Neural progenitor cell (in vitro differentiated cells): ENCODE data around the gene VKORC1.

Experiments used
- EZH2 ChIP-seq: fragments of 200-600 bp; sonication (generic); IDR thresholded peaks from 2 replicates; pipeline ENCODE4 v1.6.1; 2017; ENCODE audit warnings: antibody characterized with exemption, mild to moderate bottlenecking, moderate library complexity
- TF ChIP-seq, protein P1 (sequence below): fragments of 200-600 bp; sonication (generic); IDR thresholded peaks from 2 replicates; pipeline ENCODE4 v1.5.1; 2017; ENCODE audit warnings: antibody characterized with exemption, mild to moderate bottlenecking

DNA sequence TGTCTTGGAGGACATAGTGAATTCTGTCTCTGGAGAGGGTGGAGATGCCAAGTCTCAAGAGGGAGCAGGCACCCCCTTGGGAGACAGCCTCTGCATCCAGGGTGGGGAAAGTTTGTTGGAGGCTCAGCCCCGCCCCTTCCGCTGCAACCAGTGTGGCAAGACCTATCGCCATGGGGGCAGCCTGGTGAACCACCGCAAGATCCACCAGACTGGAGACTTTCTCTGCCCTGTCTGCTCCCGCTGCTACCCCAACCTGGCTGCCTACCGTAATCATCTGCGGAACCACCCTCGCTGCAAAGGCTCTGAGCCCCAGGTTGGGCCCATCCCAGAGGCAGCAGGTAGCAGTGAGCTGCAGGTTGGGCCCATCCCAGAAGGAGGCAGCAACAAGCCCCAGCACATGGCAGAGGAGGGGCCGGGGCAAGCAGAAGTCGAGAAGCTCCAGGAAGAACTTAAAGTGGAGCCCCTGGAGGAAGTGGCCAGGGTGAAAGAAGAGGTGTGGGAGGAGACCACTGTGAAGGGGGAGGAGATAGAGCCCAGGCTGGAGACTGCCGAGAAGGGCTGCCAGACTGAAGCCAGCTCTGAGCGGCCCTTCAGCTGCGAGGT lies 15.2 kb downstream of the VKORC1 start:
- no peak for TF ChIP-seq EZH2
- TF ChIP-seq, protein P1, sequence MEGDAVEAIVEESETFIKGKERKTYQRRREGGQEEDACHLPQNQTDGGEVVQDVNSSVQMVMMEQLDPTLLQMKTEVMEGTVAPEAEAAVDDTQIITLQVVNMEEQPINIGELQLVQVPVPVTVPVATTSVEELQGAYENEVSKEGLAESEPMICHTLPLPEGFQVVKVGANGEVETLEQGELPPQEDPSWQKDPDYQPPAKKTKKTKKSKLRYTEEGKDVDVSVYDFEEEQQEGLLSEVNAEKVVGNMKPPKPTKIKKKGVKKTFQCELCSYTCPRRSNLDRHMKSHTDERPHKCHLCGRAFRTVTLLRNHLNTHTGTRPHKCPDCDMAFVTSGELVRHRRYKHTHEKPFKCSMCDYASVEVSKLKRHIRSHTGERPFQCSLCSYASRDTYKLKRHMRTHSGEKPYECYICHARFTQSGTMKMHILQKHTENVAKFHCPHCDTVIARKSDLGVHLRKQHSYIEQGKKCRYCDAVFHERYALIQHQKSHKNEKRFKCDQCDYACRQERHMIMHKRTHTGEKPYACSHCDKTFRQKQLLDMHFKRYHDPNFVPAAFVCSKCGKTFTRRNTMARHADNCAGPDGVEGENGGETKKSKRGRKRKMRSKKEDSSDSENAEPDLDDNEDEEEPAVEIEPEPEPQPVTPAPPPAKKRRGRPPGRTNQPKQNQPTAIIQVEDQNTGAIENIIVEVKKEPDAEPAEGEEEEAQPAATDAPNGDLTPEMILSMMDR: no peak
